ENCODE data around the gene DACH2.

The DACH2 gene

GRCh38 chrX:86714441-86714840 is 566.2 kb downstream of the DACH2 start:
- TF ChIP-seq PATZ1 (CRISPR knock-in tag; IDR thresholded peaks at IDR 0.05; ENCODE audit: borderline replicate concordance) (no peak), OSR1 (CRISPR knock-in tag; IDR thresholded peaks at IDR 0.05) (no peak)
- ATAC-seq: no peak

- no peak for ATAC-seq
- TF ChIP-seq TOX (CRISPR knock-in tag; IDR thresholded peaks at IDR 0.05; ENCODE audit: borderline replicate concordance) (no peak), ZNF565 (CRISPR knock-in tag; conservative IDR thresholded peaks at IDR 0.05; ENCODE audit: low read depth) (no peak), PATZ1 (CRISPR knock-in tag; IDR thresholded peaks at IDR 0.05; ENCODE audit: borderline replicate concordance) (no peak), ISL1 (CRISPR knock-in tag; IDR thresholded peaks at IDR 0.05) (no peak), ESRRG (CRISPR knock-in tag; IDR thresholded peaks at IDR 0.05) (no peak), ZC3H10 (CRISPR knock-in tag; IDR thresholded peaks at IDR 0.05) (no peak), TCF4 (CRISPR knock-in tag; IDR thresholded peaks at IDR 0.05; ENCODE audit: borderline replicate concordance) (no peak), PPARA (CRISPR knock-in tag; IDR thresholded peaks at IDR 0.05; ENCODE audit: borderline replicate concordance) (no peak), CSDC2 (CRISPR knock-in tag; IDR thresholded peaks at IDR 0.05) (no peak), ARNTL (CRISPR knock-in tag; IDR thresholded peaks at IDR 0.05; ENCODE audit: borderline replicate concordance, low read depth) (no peak)
These were observed 576.0 kb downstream of the DACH2 start for GRCh38 chrX:86724277-86724676.

- TF ChIP-seq GLIS3 (CRISPR knock-in tag; IDR thresholded peaks at IDR 0.05) (no peak), SNAI2 (CRISPR knock-in tag; IDR thresholded peaks at IDR 0.05) (no peak)
- no peak for ATAC-seq
These were observed 598.8 kb downstream of the DACH2 start for GRCh38 chrX:86747091-86747490.

- ATAC-seq: no peak
- TF ChIP-seq CSDC2 (CRISPR knock-in tag; IDR thresholded peaks at IDR 0.05) (no peak), ESRRG (CRISPR knock-in tag; IDR thresholded peaks at IDR 0.05) (no peak), ZFP30 (CRISPR knock-in tag; IDR thresholded peaks at IDR 0.05) (no peak), RARB (CRISPR knock-in tag; IDR thresholded peaks at IDR 0.05) (no peak), PPARA (CRISPR knock-in tag; IDR thresholded peaks at IDR 0.05; ENCODE audit: borderline replicate concordance) (no peak), POU6F1 (CRISPR knock-in tag; IDR thresholded peaks at IDR 0.05; ENCODE audit: borderline replicate concordance, low read depth) (no peak), ZC3H10 (CRISPR knock-in tag; IDR thresholded peaks at IDR 0.05) (no peak), TSHZ2 (CRISPR knock-in tag; IDR thresholded peaks at IDR 0.05) (no peak), OSR1 (CRISPR knock-in tag; IDR thresholded peaks at IDR 0.05) (no peak), GLIS3 (CRISPR knock-in tag; IDR thresholded peaks at IDR 0.05) (no peak), TCF4 (CRISPR knock-in tag; IDR thresholded peaks at IDR 0.05; ENCODE audit: borderline replicate concordance) (no peak)
These were observed 657.0 kb downstream of the DACH2 start for GRCh38 chrX:86805241-86805640.

GRCh38 chrX:86806786-86807185 is 658.5 kb downstream of the DACH2 start:
- peak; percentile 51; the same call in 2 of the 3 replicates for ATAC-seq
- no peak for TF ChIP-seq ESRRG (CRISPR knock-in tag; IDR thresholded peaks at IDR 0.05)
- no peak for TF ChIP-seq CSDC2 (CRISPR knock-in tag; IDR thresholded peaks at IDR 0.05)
- TF ChIP-seq BACH2 (CRISPR knock-in tag; IDR thresholded peaks at IDR 0.05; ENCODE audit: borderline replicate concordance): no peak
- TF ChIP-seq ZNF8 (CRISPR knock-in tag; IDR thresholded peaks at IDR 0.05): no peak
- TF ChIP-seq ZFP30 (CRISPR knock-in tag; IDR thresholded peaks at IDR 0.05): no peak
- no peak for TF ChIP-seq TSHZ2 (CRISPR knock-in tag; IDR thresholded peaks at IDR 0.05)
- no peak for TF ChIP-seq TOX (CRISPR knock-in tag; IDR thresholded peaks at IDR 0.05; ENCODE audit: borderline replicate concordance)
- no peak for TF ChIP-seq POU6F1 (CRISPR knock-in tag; IDR thresholded peaks at IDR 0.05; ENCODE audit: borderline replicate concordance, low read depth)
